ENCODE data around the gene RAP1GAP. TPM values are rescaled to one million over a fixed set of nuclear protein-coding genes. Genes with fewer than 3 reads are reported as not detected.

Gene RAP1GAP
- total RNA-seq, 1 experiment from 2014 or later, result 13.4 TPM

DNA sequence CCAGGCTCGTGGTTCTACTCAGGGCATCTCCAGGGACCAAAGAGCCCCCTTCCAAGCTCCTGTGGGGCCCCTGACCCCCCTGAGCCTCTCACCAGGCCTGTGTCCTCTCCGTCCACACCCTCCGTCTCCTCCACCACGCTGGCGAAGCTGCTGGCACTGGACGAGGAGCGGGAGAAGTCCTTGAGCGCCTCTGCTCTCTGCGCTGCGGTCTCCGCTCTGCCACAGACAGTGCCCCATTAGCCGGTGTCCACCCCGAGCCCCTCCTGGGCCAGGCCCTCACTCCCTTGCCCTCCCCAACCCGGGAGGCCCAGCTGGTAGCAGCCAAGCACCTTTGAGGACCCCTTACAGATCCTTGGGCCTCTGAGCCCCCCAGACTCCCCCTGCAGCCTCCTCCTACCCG is 69.8 kb downstream of the RAP1GAP start:
- no peaks in the 10 kb centered on the region for H3K36me3 ChIP-seq (ENCODE audit: control insufficient read depth in 1 of 2, insufficient read depth in 2 of 2, low read length in 2 of 2)
- TF ChIP-seq EGR1 (IDR thresholded peaks at IDR 0.05; ENCODE audit: low read depth), result no peak
- TF ChIP-seq, protein P1, sequence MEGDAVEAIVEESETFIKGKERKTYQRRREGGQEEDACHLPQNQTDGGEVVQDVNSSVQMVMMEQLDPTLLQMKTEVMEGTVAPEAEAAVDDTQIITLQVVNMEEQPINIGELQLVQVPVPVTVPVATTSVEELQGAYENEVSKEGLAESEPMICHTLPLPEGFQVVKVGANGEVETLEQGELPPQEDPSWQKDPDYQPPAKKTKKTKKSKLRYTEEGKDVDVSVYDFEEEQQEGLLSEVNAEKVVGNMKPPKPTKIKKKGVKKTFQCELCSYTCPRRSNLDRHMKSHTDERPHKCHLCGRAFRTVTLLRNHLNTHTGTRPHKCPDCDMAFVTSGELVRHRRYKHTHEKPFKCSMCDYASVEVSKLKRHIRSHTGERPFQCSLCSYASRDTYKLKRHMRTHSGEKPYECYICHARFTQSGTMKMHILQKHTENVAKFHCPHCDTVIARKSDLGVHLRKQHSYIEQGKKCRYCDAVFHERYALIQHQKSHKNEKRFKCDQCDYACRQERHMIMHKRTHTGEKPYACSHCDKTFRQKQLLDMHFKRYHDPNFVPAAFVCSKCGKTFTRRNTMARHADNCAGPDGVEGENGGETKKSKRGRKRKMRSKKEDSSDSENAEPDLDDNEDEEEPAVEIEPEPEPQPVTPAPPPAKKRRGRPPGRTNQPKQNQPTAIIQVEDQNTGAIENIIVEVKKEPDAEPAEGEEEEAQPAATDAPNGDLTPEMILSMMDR (IDR thresholded peaks at IDR 0.05 in 2 of 3, conservative IDR thresholded peaks at IDR 0.05 in 1 of 3; ENCODE audit: borderline replicate concordance in 1 of 3, insufficient read depth in 1 of 3, low read depth in 2 of 3, low read length in 2 of 3), result no peak
- CTCF ChIA-PET, result no interaction called here
- H4K20me1 ChIP-seq (ENCODE audit: insufficient read depth), result no peaks in the 10 kb centered on the region
- peaks cover 4 to 10% of the 10 kb centered on the region in 2 experiments; a peak in 3 of 4 replicates for H3K4me1 ChIP-seq (ENCODE audit: control insufficient read depth in 1 of 2, insufficient read depth in 2 of 2, low read length in 2 of 2)
- H3K9me3 ChIP-seq (ENCODE audit: control insufficient read depth in 1 of 2, insufficient read depth in 1 of 2, low read depth in 1 of 2, low read length in 2 of 2), result no peaks in the 10 kb centered on the region
- intact Hi-C loops (cut with micrococcal nuclease), result no loop called here
- RAD21 ChIA-PET (ENCODE audit: low non-redundant PET in 1 of 2, low total read pairs in 2 of 2, uncharacterized antibody in 2 of 2, unreplicated experiment in 2 of 2), result no interaction called here
- H3K79me2 ChIP-seq (ENCODE audit: insufficient read depth, low read length), result no peaks in the 10 kb centered on the region
- ATAC-seq (no peak), DNase-seq (ENCODE audit: low read depth, low spot score) (no peak)
- H3K4me3 ChIP-seq (replicated peaks in 1 of 2; ENCODE audit: low read depth in 1 of 2, low read length in 2 of 2), result no peak overlapping the region
- POLR2A ChIA-PET, result no interaction called here
- H3K9me2 ChIP-seq (ENCODE audit: insufficient read depth), result no peaks in the 10 kb centered on the region
- H3K27ac ChIP-seq (ENCODE audit: low read depth, low read length), result no peak overlapping the region
- BruUV-seq (replicated peaks), result no TSS peak
- H3K4me2 ChIP-seq (ENCODE audit: low read length), result no peak overlapping the region
- H3K9ac ChIP-seq (ENCODE audit: low read length), result no peak overlapping the region
- no peak overlapping the region for H2AFZ ChIP-seq (ENCODE audit: low read depth, low read length, poor library complexity, severe bottlenecking)
- no peaks in the 10 kb centered on the region for H3K27me3 ChIP-seq (ENCODE audit: insufficient read depth, low read length)

DNA sequence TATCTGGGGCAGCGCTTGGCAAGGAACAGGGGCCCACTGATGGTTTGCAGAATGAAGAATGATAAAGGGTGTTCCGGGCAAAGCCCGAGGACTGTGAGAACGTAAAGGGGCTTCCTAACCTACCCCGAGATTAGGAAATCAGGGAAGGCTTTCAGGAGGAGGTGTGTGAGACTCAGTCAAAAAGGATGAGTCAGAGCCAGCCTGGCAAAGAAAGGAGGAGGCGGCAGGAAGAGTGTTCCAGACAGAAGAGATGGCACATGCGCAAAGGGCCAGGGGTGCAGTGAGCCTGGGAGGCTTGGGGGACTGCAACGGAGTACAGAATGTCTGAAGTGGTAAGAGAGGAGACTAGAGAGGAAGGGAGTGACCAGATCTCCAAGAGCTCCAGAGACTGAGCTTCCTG is 70.3 kb downstream of the RAP1GAP start:
- Histone ChIP-seq H4K20me1 (ENCODE audit: insufficient read depth) (no peaks in the 10 kb centered on the region), H3K36me3 (ENCODE audit: control insufficient read depth in 1 of 2, insufficient read depth in 2 of 2, low read length in 2 of 2) (no peaks in the 10 kb centered on the region), H3K79me2 (ENCODE audit: insufficient read depth, low read length) (no peaks in the 10 kb centered on the region), H3K9me2 (ENCODE audit: insufficient read depth) (no peaks in the 10 kb centered on the region), H3K9me3 (ENCODE audit: control insufficient read depth in 1 of 2, insufficient read depth in 1 of 2, low read depth in 1 of 2, low read length in 2 of 2) (no peaks in the 10 kb centered on the region), H3K9ac (ENCODE audit: low read length) (no peak overlapping the region), H3K27me3 (ENCODE audit: insufficient read depth, low read length) (no peaks in the 10 kb centered on the region), H3K4me3 (replicated peaks in 1 of 2; ENCODE audit: low read depth in 1 of 2, low read length in 2 of 2) (no peak overlapping the region), H3K4me2 (ENCODE audit: low read length) (no peak overlapping the region), H3K4me1 (ENCODE audit: control insufficient read depth in 1 of 2, insufficient read depth in 2 of 2, low read length in 2 of 2) (peaks cover 7 to 13% of the 10 kb centered on the region in 2 experiments; a peak in 3 of 4 replicates), H2AFZ (ENCODE audit: low read depth, low read length, poor library complexity, severe bottlenecking) (no peak overlapping the region), H3K27ac (ENCODE audit: low read depth, low read length) (no peak overlapping the region)
- POLR2A ChIA-PET, result no interaction called here
- DNase-seq (ENCODE audit: low read depth, low spot score) (no peak), ATAC-seq (no peak)
- intact Hi-C loops (cut with micrococcal nuclease), result no loop called here
- TF ChIP-seq POLR2A (IDR thresholded peaks at IDR 0.05; ENCODE audit: borderline replicate concordance, extremely low read depth, insufficient read depth, insufficient read length) (no peak), EGR1 (IDR thresholded peaks at IDR 0.05; ENCODE audit: low read depth) (no peak), SP1 (IDR thresholded peaks at IDR 0.05; ENCODE audit: low read depth) (no peak)
- BruUV-seq (replicated peaks), result no TSS peak
- RAD21 ChIA-PET (ENCODE audit: low non-redundant PET in 1 of 2, low total read pairs in 2 of 2, uncharacterized antibody in 2 of 2, unreplicated experiment in 2 of 2), result no interaction called here
- CTCF ChIA-PET, result no interaction called here

Measured in HCT116 (cell line).